Tongue (tissue), 2 donors: Measurements from ENCODE around the gene POLR2E. TPM values are rescaled to one million over a fixed set of nuclear protein-coding genes. Genes with fewer than 3 reads are reported as not detected.
A peak's percentile ranks its signal among the peaks of the same experiment; 100 is the strongest.

Source experiments
- DNase-seq: peaks from one replicate; pipeline ENCODE4 v3.0.0-alpha.2; 2015
- total RNA-seq: library from RNA; depleted of rRNA; stranded (reverse); fragments of >200 nt; gene quantifications from one replicate; pipeline ENCODE4 v1.2.3, GENCODE V29; 2014

The POLR2E gene
- total RNA-seq, 1 donor from 2014 or later = 73.4 TPM

DNA sequence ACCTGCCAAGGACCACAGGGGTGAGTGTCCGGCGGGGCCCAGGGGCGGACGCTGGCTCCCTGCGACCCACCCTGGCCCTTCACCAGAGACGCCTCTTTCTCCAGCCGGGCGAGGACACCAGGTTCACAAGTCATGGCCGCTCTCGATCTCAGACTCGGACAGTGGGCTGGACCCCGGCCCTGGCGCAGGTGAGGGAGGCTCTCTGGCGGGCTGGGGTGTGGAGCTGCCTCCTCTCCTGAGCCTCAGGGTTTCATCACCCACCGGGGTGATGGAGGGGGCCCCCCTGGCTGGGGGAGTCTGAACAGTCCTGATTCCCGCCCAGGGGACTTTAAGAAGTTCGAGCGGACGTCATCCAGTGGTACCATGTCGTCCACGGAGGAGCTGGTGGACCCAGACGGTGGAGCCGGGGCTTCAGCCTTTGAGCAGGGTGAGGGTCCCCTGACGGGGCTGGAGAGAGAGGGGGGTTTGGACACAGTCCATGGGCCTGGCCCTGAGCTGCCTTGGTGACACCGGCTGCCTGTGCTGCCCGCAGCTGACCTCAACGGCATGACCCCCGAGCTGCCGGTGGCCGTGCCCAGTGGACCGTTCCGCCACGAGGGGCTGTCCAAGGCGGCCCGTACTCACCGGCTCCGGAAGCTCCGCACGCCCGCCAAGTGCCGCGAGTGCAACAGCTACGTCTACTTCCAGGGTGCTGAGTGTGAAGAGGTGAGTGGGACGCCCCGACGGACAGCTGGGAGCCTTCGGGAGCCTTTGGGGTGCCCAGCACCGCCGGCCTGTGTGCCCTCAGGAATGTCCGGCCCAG lies 14.6 kb downstream of the POLR2E start:
- DNase-seq = no peak

DNA sequence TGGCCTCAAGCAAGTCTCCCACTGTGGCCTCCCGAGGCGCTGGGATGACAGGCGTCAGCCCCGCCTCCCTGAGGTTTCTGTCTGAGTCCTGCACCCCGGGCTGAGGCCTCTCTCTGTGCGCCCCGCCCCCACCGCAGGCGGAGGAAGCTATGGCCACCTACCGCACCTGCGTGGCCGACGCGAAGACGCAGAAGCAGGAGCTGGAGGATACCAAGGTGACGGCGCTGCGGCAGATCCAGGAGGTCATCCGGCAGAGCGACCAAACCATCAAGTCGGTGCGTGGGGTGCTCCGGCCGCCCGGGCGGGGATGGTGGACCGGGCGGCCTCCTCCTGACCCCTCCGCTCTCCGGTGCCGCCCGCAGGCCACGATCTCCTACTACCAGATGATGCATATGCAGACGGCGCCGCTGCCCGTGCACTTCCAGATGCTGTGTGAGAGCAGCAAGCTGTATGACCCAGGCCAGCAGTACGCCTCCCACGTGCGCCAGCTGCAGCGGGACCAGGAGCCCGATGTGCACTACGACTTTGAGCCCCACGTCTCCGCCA lies 15.5 kb downstream of the POLR2E start:
- no peak for DNase-seq

DNA sequence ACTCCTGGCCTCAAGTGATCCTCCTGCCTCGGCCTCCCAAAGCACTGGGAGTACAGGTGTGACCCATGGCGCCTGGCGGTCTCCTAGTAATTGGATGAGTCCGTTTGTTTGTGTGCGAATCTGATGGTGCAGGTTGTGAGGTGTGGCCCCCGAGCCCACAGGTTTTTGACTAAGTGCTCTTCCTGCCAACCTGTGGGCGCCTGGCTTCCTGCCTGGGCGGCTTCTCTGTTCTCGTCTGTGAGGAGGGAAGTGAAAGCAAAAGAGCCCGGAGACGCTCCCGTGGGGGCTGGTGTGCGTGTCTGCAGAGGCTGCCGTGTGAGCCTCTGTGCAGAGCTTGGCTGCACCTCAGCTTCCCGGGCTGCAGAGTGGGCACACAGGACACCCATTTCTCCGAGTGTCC lies 18.2 kb downstream of the POLR2E start:
- DNase-seq = peak; percentile 9

DNA sequence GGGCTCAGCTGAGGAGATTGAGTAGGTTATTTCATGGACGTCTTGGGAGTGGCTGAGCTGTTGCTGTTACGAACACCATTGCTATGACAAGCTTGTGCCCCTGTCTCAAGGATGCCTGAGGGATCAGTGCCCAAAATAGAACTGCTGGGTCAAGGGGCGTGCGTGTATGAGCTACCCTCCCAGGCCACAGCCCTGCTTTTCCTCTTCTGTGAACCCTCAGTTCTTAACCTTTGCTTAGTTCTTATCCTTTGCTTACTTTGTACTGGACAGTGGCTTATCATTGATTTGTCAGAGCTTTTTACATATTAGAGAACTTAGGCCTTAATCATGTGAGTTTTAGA lies 19.2 kb downstream of the POLR2E start:
- no peak for DNase-seq

DNA sequence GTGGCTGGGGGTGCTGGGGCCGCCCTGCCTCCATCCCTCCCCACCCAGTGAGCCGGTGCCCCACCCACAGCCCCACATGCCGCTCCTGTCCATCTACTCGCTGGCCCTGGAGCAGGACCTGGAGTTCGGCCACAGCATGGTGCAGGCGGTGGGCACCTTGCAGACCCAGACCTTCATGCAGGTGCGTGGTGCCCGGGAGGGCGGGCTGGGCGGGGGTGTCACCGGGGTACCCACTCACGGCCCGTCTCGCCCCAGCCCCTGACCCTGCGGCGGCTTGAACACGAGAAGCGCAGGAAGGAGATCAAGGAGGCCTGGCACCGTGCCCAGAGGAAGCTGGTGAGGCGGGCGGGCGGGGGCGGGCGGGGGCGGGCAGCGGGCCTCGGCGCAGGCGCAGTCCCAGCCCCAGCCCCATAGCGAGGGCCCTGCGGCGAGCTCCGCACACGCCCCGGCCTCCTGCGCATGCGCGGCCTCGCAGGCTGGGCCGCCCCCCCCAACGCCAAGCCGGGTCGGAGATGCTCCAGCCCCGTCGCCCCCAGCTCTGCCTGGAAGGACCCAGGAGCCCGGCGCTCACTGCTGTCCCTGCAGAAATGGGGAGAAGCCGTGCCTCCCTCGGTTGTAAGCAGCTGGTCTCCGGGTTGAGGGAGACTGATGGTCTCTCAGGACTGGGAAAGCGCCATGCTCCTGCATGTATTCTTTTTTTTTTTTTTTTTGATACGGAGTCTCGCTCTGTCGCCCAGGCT lies 20.5 kb downstream of the POLR2E start:
- DNase-seq = peak; percentile 20

DNA sequence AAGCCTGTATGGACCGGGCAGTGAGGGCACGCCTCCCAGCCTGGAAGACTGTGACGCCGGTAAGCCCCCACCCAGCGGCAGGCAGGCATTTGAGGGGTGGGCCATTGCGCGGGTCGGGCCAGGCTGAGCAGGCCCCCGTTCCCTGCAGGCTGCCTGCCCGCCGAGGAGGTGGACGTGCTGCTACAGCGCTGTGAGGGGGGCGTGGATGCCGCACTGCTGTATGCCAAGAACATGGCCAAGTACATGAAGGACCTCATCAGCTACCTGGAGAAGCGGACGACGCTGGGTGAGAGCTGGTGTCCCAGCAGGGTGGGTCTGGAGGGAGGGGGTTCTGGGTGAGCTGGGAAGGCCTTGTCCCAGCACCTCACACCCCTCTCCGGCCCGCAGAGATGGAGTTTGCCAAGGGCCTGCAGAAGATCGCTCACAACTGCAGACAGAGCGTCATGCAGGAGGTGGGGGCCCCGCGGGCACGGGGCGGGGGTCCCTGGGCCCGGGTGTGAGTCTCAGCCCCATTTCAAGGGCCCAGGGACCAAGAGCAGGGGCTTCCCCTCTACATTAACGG lies 21.1 kb downstream of the POLR2E start:
- no peak for DNase-seq

DNA sequence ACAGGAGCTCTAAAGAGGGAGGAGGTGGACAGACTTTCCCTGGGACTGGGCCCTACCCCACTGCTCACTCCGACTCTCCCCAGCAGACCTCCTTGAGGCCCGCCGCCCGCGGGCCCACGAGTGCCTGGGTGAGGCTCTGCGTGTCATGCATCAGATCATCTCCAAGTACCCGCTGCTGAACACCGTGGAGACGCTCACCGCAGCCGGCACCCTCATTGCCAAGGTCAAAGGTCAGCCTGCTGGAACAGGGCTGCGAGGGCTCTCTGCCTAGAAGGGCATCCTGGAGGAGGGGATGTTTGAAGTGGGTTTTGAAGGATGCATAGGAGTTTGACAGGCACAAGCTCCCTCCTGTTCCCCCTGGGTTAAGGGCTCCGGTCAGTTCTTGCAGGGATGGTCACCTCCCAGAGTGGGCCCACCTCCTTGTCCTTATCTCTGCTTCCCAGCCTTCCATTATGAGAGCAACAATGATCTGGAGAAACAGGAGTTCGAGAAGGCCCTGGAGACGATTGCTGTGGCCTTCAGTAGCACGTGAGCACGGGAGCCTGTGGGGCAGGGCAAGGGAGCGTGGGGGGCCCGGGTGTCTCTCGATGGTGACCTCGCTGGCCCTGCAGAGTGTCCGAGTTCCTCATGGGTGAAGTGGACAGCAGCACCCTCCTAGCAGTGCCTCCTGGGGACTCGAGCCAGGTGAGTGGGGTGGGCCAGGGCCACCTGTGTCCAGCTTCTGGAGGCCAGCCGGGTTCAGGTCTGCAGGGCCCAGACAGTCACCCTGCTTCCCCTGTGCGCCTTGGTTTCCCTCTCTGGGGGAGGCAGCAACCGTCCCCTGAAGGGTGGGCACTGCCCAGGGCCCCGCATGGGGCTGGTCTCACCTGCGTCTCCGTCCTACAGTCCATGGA lies 21.9 kb downstream of the POLR2E start:
- DNase-seq = no peak

DNA sequence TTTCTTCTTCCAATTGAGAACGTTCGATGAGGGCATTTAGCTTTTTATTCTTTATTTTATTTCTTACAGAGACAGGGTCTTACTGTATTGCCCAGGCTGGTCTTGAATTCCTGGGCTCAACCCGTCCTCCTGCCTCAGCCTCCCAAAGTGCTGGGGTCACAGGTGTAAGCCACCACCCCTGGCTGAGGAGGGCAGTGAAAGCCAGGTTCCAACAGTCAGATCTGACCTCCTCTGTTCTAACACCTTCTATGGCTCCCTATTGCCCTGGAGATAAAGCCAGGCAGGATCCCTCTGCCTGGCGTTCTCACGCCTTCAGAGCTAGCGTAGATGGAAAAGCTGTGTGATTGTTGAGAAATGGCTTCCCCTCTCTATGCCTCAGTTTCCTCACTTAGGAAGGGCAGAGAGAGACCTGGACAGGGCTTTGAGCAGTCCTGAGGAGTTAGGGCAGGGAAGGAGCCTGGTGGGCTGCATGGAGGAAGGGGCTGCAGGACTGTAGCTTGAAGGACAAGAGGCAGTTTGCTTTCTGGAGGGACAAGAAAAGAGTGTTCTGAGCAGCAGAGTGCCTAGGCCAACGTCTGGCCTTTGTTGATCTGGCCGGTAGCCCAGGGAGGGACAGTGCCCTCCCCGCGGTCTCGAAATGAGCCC lies 22.7 kb downstream of the POLR2E start:
- DNase-seq = no peak

DNA sequence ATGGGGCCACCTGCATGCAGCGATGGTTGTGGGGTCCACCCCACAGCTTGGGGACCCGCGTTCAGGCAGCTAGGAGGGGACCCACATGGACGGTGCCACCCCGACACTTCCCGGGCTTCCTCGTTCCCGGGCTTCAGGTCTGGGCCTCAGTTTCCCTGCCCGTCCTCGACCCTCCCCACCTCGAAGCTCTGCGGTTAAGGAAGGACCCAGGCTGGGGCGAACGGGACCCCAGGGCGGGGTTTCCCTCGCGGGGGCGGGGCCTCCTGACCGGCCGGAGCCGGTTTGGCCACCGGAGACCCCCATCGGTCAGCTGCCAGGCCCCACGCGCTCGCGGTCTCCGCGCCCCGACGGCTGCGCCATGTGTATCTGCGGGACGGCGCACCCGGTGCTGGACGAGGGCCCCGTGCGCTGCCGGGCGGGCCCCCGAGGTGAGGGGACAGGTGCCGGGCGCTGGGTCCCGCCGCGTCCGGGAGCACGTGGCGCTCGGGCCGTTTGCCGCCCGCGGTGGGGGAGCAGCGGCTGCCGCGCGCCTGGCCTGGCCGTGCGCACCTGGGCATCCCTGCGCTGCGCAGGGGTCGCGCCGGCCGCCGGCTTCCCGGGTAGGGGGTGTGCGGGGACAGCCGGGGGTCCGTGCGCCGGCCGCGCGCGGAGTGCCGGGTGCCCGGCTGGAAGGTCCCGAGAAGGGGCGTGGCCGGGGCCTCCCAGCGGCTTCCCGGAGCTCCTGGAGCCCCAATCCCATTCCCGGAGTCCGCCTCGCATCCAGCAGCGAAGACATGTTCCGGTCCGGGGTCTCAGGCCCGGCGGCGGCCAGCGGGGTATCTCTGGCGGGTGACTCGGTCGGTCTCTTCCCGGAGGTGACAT lies 24.0 kb downstream of the POLR2E start:
- DNase-seq = no peak

DNA sequence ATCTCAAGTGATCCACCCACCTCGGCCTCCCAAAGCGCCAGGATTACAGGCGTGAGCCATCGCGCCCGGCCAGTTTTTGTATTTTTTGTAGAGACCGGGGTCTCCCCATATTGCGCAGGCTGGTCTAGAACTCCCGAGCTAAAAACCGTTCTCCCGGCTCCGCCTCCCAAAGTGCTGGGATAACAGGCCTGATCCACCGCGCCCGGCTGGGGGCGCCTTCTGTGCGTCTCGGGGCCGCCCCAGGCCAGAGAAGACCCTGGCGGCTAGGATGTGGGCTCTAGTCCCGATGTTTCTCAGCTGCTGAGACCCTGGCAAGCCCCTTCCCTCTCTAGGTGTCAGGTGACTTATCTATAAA lies 24.6 kb downstream of the POLR2E start:
- DNase-seq = no peak

DNA sequence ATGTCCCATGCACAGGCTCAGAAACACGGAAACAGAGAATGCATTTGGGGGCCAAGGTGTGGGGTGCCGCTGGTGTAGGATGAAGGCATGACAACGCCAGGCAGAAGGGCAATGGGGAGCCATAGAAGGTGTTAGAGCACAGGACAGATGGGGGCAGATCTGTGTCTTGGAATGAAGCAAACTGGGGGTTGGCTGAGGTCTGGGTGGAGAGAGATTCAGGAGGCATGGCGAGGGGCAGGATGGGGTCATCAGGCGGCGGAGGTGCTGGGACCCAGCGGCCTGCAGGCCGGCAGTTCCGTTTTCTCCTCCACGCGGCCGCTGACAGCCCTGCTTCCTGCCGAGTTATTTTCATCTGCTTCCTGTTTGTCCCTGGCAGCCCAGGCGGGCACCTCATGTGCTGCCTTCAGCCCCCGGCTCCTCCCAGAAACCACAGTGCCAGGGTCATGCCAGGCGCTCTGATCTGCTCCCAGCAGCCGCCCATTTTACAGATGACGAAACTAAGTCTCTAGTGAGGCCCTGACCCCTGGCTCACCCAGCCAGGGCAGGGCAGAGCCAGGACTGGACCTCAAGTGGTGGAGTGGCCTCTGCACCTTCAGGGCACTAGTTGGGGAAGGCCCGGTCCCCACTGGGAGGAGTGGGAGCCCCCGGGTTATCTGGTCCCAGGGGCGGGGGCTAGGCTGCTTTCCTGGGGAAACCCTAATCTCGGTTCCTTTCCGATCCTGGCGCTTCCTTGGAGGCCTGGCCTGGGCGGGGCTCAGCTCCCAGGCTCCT lies 26.0 kb downstream of the POLR2E start:
- peak; percentile 11 for DNase-seq

DNA sequence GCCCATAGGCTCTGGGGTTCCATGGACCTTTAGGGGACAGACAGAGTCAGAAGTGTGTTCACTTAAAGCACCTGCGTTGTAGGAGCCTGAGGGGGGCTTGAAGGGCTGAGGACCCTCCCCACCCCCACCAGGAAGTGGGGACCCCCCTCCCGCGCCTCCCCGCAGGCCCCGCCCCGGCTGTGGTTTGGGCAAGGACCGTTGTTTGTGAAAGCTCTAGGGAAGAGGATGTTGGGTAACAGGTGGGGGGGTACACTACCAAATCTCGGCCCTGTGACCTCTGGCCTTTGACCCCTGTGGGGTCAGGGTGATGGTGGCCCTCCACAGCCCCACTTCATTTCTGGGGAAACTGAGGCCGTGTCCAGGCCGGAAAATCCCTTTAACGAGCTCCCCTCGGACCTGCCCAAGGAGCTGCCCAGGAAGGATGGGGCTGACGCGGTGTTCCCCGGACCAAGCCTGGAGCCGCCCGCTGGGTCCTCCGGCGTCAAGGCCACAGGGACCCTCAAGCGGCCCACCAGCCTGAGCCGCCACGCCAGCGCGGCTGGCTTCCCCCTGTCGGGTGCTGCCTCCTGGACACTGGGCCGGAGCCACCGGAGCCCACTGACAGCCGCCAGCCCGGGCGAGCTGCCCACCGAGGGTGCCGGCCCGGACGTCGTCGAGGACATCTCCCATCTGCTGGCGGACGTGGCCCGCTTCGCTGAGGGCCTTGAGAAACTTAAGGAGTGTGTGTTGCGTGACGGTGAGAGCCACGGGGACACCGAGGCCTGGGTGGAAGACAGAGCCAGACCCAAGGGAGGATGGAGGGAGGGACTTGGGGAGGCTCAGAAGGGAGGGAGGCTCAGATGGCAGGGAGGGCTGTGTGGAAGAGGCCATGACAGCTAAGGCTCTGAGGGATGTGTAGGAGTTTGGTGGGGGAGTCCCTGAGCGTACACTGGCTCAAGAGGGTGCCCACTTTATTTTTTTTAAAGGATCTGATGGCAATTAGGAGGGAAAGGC lies 26.9 kb downstream of the POLR2E start:
- DNase-seq = no peak

DNA sequence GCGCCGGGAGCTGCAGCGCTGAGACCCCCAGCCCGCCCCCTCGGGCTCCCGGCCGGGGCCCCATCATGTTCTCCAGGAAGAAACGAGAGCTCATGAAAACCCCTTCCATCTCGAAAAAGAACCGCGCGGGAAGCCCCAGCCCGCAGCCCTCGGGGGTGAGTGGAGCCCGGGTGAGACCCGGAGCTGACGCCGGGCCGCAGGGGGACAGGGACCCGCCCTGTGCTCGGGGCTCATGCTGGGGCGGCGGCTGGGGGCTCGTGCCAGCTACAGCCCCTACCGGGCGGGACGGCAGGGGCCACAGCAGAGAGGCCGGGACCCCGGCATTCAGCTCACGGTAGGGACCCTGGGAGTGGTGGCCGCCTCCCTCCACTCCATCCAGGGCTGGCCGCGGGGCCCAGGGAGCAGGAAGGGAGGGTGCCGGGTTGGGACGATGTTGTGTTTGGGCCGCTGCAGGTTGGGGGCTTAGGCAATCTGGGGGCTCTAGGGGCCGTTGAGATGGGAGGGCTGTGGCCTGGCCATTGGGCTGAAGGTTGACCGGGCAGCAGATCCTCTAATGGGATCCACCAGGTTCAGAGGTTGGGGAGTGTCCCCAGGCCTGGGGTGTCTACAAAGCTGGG lies 27.7 kb downstream of the POLR2E start:
- no peak for DNase-seq

DNA sequence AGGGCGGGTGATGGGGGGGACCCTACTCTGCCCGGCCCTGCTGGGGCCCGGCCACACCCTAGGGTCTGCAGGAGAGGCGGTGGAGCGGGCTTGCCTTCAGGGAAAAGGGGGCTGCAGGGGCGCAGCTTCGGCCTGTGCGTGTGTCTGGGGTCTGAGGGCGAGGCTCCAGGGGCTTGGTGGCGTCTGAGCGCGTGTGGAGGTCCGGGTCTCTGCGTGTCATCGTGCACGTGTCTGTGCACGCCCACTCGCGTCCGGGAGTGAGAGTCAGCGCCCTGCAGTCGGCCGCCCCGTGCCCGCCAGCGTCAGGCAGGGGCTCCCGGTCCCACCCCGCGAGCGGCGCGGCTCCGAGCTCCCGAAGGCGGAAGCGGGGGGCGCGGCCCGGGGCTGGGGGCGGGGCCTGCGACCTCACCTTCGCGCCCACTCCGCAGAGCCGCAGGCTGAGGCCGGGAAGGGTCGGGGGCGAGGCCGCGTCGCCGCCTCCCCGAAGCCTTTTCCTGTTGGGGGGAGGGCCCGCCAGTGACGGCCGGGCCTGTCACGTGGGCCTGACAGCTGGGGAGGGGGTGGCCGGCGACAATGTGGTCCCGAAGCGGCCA lies 28.3 kb downstream of the POLR2E start, which contains the start of gene ARHGAP45:
Gene ARHGAP45 (plus strand): TSS at position 420 of the 593 bp plus-strand sequence. CDS start 239 bp downstream, outside the sequence.
- peak; percentile 20 for DNase-seq

DNA sequence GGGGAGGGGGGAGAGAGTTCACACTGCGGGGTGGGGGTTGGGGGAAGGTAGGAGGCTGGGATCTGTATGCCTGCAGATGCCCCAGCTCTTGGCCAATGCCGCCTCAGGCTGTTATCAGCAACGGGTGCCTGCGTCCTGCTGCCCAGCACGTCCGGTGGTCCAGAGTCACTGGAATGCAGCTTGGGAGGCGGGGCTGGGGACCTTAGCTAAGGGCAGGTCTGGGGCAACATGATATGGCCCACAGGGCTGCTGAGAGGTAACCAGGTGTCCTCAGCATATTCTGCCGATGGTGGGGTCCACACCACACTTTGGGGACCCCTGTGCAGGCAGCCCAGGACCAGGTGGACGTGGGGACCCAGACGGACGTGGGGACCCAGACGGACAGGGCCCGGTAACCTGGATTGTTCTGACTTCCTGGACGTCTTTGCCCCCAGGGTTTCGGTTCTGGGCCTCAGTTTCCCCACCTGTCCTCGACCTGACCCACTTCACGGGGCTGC lies 28.9 kb downstream of the POLR2E start:
- no peak for DNase-seq

DNA sequence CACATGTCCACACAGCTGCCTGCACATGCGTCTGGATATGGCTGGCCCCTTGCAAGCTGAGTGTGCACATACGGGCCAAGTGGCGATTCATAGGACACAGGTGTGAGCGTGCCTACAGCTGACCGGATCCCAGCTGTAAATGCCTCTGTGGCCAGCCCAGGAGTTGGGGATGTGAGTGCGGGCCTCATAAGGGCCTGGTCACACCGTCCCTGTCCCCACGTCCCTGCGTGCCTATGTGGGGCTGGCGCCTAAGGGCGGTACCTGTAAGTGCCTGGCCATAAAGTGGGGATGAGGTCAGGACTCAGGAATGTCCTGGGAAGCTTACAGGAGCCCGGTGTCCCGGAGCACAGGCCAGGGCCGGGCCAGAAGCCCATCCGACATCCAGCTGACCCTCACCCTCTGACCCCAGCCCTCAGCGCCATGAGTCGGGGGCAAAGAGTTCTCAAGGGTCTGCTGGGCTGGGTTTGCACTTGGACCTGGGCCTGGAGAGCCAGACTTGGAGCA lies 29.5 kb downstream of the POLR2E start:
- no peak for DNase-seq
